ENCODE measurements around the gene REM2.
"Not testable (repeated sequence)": the region's sequence is repeated elsewhere in the genome, so short reads cannot be mapped to it uniquely, and the experiment has no call there.

Gene REM2

DNA sequence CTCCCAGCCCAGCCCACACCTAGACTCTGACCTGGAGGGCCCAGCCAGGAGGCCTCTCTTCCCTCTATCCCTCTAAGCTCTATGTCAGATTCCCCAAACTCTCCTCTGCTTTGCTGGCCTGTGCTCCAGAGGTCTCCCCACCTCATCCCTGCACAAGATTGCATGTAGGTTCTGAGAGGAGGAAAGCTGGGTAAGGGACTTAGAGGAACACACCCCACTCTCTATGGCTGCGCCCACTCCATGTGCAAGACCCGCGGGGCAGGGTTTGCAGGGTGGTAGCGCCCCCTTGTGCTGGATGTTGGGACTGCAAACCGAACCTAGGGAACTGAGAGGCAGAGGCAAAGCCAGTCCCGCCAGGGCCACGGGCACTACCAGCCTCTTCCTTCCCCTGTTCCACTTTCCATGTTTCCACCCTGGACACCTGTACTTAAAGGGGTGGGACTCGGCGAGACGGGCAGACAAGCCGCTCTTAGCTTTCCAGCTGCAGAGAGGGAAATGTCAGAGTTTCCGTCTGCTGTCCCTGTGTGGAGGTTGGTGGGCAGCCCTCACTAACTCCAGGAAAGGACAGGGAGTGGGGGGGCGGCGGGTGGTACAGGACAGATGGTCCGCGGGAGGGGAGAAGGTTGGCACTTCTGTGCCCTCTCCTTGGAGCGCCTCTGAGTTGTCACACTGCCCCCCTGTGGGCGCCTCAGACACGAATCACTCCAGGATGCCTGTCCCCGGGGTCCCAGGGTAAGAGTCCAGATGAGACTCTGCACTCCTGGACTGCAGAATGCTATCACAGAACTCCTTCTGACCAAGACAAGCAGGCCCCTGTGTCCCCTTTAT, 29.9 kb upstream of the REM2 start:
- Histone ChIP-seq H3K4me1 (ENCODE audit: insufficient read depth, low read length, poor library complexity, severe bottlenecking) (peaks cover 15% of the 10 kb centered on the region), H3K36me3 (ENCODE audit: insufficient read depth, low read length) (no peaks in the 10 kb centered on the region), H2AFZ (ENCODE audit: low read length) (peak overlapping the region; percentile 95), H3K4me3 (ENCODE audit: low read length, poor library complexity, severe bottlenecking) (peak overlapping the region; percentile 79), H3K79me2 (ENCODE audit: insufficient read depth, low read length) (no peaks in the 10 kb centered on the region), H3K27me3 (ENCODE audit: insufficient read depth, low read length, poor library complexity, severe bottlenecking) (peaks cover 39% of the 10 kb centered on the region), H3F3A (ENCODE audit: low read depth) (no peaks in the 10 kb centered on the region), H3K9me3 (ENCODE audit: insufficient read depth, low read depth, low read length) (no peaks in the 10 kb centered on the region), H3K9ac (ENCODE audit: low read depth, low read length, poor library complexity, severe bottlenecking) (peak overlapping the region; percentile 75), H3K9me2 (replicated peaks; ENCODE audit: low read depth, low read length) (no peaks in the 10 kb centered on the region), H4K20me1 (ENCODE audit: insufficient read depth, low read length, poor library complexity, severe bottlenecking) (no peaks in the 10 kb centered on the region), H3K4me2 (ENCODE audit: low read depth, low read length, poor library complexity, severe bottlenecking) (peak overlapping the region; percentile 97)
- TF ChIP-seq, protein P1, sequence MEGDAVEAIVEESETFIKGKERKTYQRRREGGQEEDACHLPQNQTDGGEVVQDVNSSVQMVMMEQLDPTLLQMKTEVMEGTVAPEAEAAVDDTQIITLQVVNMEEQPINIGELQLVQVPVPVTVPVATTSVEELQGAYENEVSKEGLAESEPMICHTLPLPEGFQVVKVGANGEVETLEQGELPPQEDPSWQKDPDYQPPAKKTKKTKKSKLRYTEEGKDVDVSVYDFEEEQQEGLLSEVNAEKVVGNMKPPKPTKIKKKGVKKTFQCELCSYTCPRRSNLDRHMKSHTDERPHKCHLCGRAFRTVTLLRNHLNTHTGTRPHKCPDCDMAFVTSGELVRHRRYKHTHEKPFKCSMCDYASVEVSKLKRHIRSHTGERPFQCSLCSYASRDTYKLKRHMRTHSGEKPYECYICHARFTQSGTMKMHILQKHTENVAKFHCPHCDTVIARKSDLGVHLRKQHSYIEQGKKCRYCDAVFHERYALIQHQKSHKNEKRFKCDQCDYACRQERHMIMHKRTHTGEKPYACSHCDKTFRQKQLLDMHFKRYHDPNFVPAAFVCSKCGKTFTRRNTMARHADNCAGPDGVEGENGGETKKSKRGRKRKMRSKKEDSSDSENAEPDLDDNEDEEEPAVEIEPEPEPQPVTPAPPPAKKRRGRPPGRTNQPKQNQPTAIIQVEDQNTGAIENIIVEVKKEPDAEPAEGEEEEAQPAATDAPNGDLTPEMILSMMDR (conservative IDR thresholded peaks at IDR 0.05; ENCODE audit: low read length), result peak; percentile 96
- no peak for TF ChIP-seq EZH2phosphoT487 (IDR thresholded peaks at IDR 0.05; ENCODE audit: borderline replicate concordance)

DNA sequence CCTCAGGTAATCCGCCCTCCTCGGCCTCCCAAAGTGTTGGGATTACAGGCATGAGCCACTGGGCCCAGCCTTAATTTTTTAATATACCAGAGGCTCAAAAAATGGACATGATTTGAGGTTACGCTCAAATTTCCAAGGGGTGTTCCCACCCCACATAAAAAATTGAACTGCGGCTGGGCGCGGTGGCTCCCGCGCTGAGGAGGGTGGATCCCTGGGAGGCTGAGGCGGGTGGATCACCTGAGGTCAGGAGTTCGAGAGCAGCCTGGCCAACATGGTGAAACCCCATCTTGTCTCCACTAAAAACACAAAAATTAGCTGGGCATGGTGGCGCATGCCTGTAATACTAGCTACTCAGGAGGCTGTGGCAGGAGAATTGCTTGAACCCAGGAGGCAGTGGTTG, 28.7 kb upstream of the REM2 start:
- not testable (repeated sequence) for H3K4me2 ChIP-seq (ENCODE audit: low read depth, low read length, poor library complexity, severe bottlenecking); H3K36me3 ChIP-seq (ENCODE audit: insufficient read depth, low read length); H3F3A ChIP-seq (ENCODE audit: low read depth); H3K9me3 ChIP-seq (ENCODE audit: insufficient read depth, low read depth, low read length); H3K79me2 ChIP-seq (ENCODE audit: insufficient read depth, low read length); H3K4me3 ChIP-seq (ENCODE audit: low read length, poor library complexity, severe bottlenecking); H4K20me1 ChIP-seq (ENCODE audit: insufficient read depth, low read length, poor library complexity, severe bottlenecking); H3K9me2 ChIP-seq (replicated peaks; ENCODE audit: low read depth, low read length); H3K9ac ChIP-seq (ENCODE audit: low read depth, low read length, poor library complexity, severe bottlenecking); H2AFZ ChIP-seq (ENCODE audit: low read length)
- Histone ChIP-seq H3K27me3 (ENCODE audit: insufficient read depth, low read length, poor library complexity, severe bottlenecking) (peaks cover 45% of the 10 kb centered on the region), H3K4me1 (ENCODE audit: insufficient read depth, low read length, poor library complexity, severe bottlenecking) (peaks cover 11% of the 10 kb centered on the region)

DNA sequence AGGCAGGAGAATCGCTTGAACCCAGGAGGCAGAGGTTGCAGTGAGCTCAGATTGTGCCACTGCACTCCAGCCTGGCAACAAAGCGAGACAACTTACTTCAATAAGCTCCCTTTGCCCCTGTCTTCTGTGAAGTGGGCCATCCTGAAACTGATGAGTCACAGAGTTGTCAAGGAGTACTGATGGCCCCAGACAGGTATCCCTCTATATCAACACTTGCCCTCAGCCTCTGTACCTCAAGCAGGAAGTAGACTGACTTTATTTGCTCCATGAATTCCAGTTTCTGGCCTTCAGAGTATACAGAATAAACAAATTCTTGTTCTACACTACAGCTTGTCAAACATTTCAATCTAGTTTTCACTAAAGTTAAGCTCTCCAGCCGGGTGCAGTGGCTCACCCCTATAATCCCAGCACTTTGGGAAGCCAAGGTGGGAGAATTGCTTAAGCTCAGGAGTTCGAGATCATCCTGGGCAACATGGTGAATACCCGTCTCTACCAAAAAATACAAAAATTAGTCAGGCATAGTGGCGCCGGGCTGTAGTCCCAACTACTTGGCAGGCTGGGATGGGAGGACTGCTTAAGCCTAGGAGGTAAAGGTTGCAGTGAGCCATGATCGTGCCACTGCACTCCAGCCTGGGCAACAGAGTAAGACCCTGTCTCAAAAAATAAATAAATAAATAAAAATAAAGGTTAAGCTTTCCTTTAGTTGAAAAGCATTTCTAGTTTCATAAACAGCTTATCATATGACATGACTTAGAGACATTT, 27.9 kb upstream of the REM2 start:
- no peak overlapping the region for H2AFZ ChIP-seq (ENCODE audit: low read length)
- no peaks in the 10 kb centered on the region for H3K79me2 ChIP-seq (ENCODE audit: insufficient read depth, low read length)
- H3F3A ChIP-seq (ENCODE audit: low read depth), result no peaks in the 10 kb centered on the region
- no peaks in the 10 kb centered on the region for H3K36me3 ChIP-seq (ENCODE audit: insufficient read depth, low read length)
- H3K4me3 ChIP-seq (ENCODE audit: low read length, poor library complexity, severe bottlenecking), result no peak overlapping the region
- H3K4me2 ChIP-seq (ENCODE audit: low read depth, low read length, poor library complexity, severe bottlenecking), result no peak overlapping the region
- H3K27me3 ChIP-seq (ENCODE audit: insufficient read depth, low read length, poor library complexity, severe bottlenecking), result peaks cover 53% of the 10 kb centered on the region
- no peaks in the 10 kb centered on the region for H3K9me2 ChIP-seq (replicated peaks; ENCODE audit: low read depth, low read length)
- no peak overlapping the region for H3K9ac ChIP-seq (ENCODE audit: low read depth, low read length, poor library complexity, severe bottlenecking)
- H4K20me1 ChIP-seq (ENCODE audit: insufficient read depth, low read length, poor library complexity, severe bottlenecking), result no peaks in the 10 kb centered on the region
- peaks cover 11% of the 10 kb centered on the region for H3K4me1 ChIP-seq (ENCODE audit: insufficient read depth, low read length, poor library complexity, severe bottlenecking)
- H3K9me3 ChIP-seq (ENCODE audit: insufficient read depth, low read depth, low read length), result no peaks in the 10 kb centered on the region
- no peak for TF ChIP-seq EZH2phosphoT487 (IDR thresholded peaks at IDR 0.05; ENCODE audit: borderline replicate concordance)
- TF ChIP-seq, protein P1 (conservative IDR thresholded peaks at IDR 0.05; ENCODE audit: low read length), result no peak

Data from Loucy (cell line).